Trophoblast cell (in vitro differentiated cells and primary cell): ENCODE measurements around the gene MYL10.

Source experiments
- DNase-seq, 2 donors: peaks; one replicate each; pipeline ENCODE4 v3.0.0-alpha.2; 2016
- H2AFZ ChIP-seq: 2 replicates; pipeline ENCODE4 v1.6.1; 2013; ENCODE audit warnings: low read length, moderate library complexity, mild to moderate bottlenecking; ENCODE audit not compliant: insufficient read depth, poor library complexity
- H2AK5ac ChIP-seq: 2 replicates; pipeline ENCODE4 v1.6.1; 2013; ENCODE audit warnings: mild to moderate bottlenecking, low read length
- H2BK120ac ChIP-seq: 2 replicates; pipeline ENCODE4 v1.6.1; 2013; ENCODE audit warnings: low read length, mild to moderate bottlenecking, moderate library complexity; ENCODE audit not compliant: insufficient read depth, poor library complexity
- H2BK12ac ChIP-seq: 2 replicates; pipeline ENCODE4 v1.6.1; 2013; ENCODE audit warnings: mild to moderate bottlenecking, low read length, moderate library complexity
- H2BK5ac ChIP-seq: 2 replicates; pipeline ENCODE4 v1.6.1; 2013; ENCODE audit warnings: low read length, low read depth, moderate library complexity, mild to moderate bottlenecking; ENCODE audit not compliant: poor library complexity
- H3K14ac ChIP-seq: 2 replicates; pipeline ENCODE4 v1.6.1; 2013; ENCODE audit warnings: mild to moderate bottlenecking, low read length
- H3K18ac ChIP-seq: 2 replicates; pipeline ENCODE4 v1.6.1; 2013; ENCODE audit warnings: mild to moderate bottlenecking, low read length
- H3K23ac ChIP-seq: 2 replicates; pipeline ENCODE4 v1.6.1; 2013; ENCODE audit warnings: low read length
- H3K27ac ChIP-seq: 2 replicates; pipeline ENCODE4 v1.5.1; 2013; ENCODE audit warnings: low read depth, mild to moderate bottlenecking, inconsistent platforms, low read length, moderate library complexity
- H3K27me3 ChIP-seq: 2 replicates; pipeline ENCODE4 v1.6.1; 2013; ENCODE audit warnings: inconsistent platforms, mild to moderate bottlenecking, low read length, moderate library complexity; ENCODE audit not compliant: insufficient read depth
- H3K36me3 ChIP-seq, 2 experiments: 1 replicate in 1 of 2; 2 replicates in 1 of 2; pipeline ENCODE4 v1.6.1; 2013; ENCODE audit warnings: low read length in 2 of 2, mild to moderate bottlenecking in 2 of 2, moderate library complexity in 1 of 2; ENCODE audit not compliant: insufficient read depth in 2 of 2, control insufficient read depth in 1 of 2
- H3K4ac ChIP-seq: 2 replicates; pipeline ENCODE4 v1.6.1; 2013; ENCODE audit warnings: low read depth, mild to moderate bottlenecking, low read length, moderate library complexity
- H3K4me1 ChIP-seq, 2 experiments: 1 replicate in 1 of 2; 2 replicates in 1 of 2; pipeline ENCODE4 v1.6.1; 2013; ENCODE audit warnings: low read length in 2 of 2, mild to moderate bottlenecking in 2 of 2, moderate library complexity in 1 of 2; ENCODE audit not compliant: insufficient read depth in 2 of 2, control insufficient read depth in 1 of 2
- H3K4me2 ChIP-seq: 2 replicates; pipeline ENCODE4 v1.6.1; 2013; ENCODE audit warnings: inconsistent platforms, mild to moderate bottlenecking, low read length, moderate library complexity
- H3K4me3 ChIP-seq: 2 replicates; pipeline ENCODE4 v1.5.1; 2013; ENCODE audit warnings: mild to moderate bottlenecking, low read depth, low read length, inconsistent platforms
- H3K79me1 ChIP-seq: one replicate; pipeline ENCODE4 v1.6.1; 2013; ENCODE audit warnings: low read length
- H3K79me2 ChIP-seq: 2 replicates; pipeline ENCODE4 v1.6.1; 2013; ENCODE audit warnings: low read length, mild to moderate bottlenecking; ENCODE audit not compliant: control insufficient read depth, insufficient read depth, poor library complexity
- H3K9ac ChIP-seq: 2 replicates; pipeline ENCODE4 v1.6.1; 2013; ENCODE audit warnings: mild to moderate bottlenecking, low read length
- H3K9me3 ChIP-seq: 2 replicates; pipeline ENCODE4 v1.6.1; 2013; ENCODE audit warnings: low read depth, mild to moderate bottlenecking, control low read depth, inconsistent platforms, low read length; ENCODE audit not compliant: insufficient read depth
- H4K12ac ChIP-seq: 2 replicates; pipeline ENCODE4 v1.6.1; 2013; ENCODE audit warnings: low read depth, mild to moderate bottlenecking, low read length, moderate library complexity
- H4K8ac ChIP-seq: 2 replicates; pipeline ENCODE4 v1.6.1; 2013; ENCODE audit warnings: low read depth, mild to moderate bottlenecking, low read length, moderate library complexity
- H4K91ac ChIP-seq: one replicate; pipeline ENCODE4 v1.6.1; 2013; ENCODE audit warnings: low read depth, mild to moderate bottlenecking, low read length, moderate library complexity
- WGBS: extraction: QIAGEN DNeasy Blood & Tissue Kit; methylation state at CpG from one replicate; pipeline ENCODE4 v1.1.7; 2013; ENCODE audit warnings: missing lambda C conversion rate; ENCODE audit not compliant: insufficient read length, insufficient coverage; ENCODE audit errors: extremely low coverage; 5-methylcytosine and 5-hydroxymethylcytosine counted together

Gene MYL10

GRCh38 chr7:101622609-101623173, 6.4 kb downstream of the MYL10 start:
- H2BK120ac ChIP-seq = no peak overlapping the region
- peaks cover 15 to 16% of the 10 kb centered on the region in 2 experiments for H3K4me1 ChIP-seq
- WGBS = no CpG with 5 or more reads among the region's 15 CpGs
- H3K9ac ChIP-seq = no peak overlapping the region
- DNase-seq = no peak
- H3K18ac ChIP-seq = no peak overlapping the region
- peak overlapping the region; percentile 14 for H2AK5ac ChIP-seq
- no peaks in the 10 kb centered on the region for H3K79me2 ChIP-seq
- no peak overlapping the region for H3K27ac ChIP-seq
- no peak overlapping the region for H2BK5ac ChIP-seq
- H2AFZ ChIP-seq = no peak overlapping the region
- no peak overlapping the region for H4K91ac ChIP-seq
- no peaks in the 10 kb centered on the region for H3K27me3 ChIP-seq
- no peaks in the 10 kb centered on the region for H3K36me3 ChIP-seq
- H3K9me3 ChIP-seq = no peaks in the 10 kb centered on the region
- H3K4ac ChIP-seq = no peak overlapping the region
- H3K23ac ChIP-seq = no peak overlapping the region
- H3K79me1 ChIP-seq = peaks cover 2% of the 10 kb centered on the region
- H4K8ac ChIP-seq = no peak overlapping the region
- no peak overlapping the region for H3K14ac ChIP-seq
- no peak overlapping the region for H3K4me2 ChIP-seq
- peak overlapping the region; percentile 31 for H3K4me3 ChIP-seq
- no peak overlapping the region for H2BK12ac ChIP-seq
- no peak overlapping the region for H4K12ac ChIP-seq

GRCh38 chr7:101620991-101621390, 8.1 kb downstream of the MYL10 start:
- Histone ChIP-seq H3K18ac (no peak overlapping the region), H3K27me3 (no peaks in the 10 kb centered on the region), H3K9ac (no peak overlapping the region), H3K23ac (no peak overlapping the region), H3K79me2 (no peaks in the 10 kb centered on the region), H3K36me3 (no peaks in the 10 kb centered on the region), H2AFZ (no peak overlapping the region), H2BK5ac (no peak overlapping the region), H2BK120ac (no peak overlapping the region), H2AK5ac (no peak overlapping the region), H3K9me3 (no peaks in the 10 kb centered on the region), H4K8ac (no peak overlapping the region), H3K79me1 (peaks cover 5% of the 10 kb centered on the region), H3K14ac (no peak overlapping the region), H3K27ac (no peak overlapping the region), H2BK12ac (no peak overlapping the region), H4K12ac (no peak overlapping the region), H4K91ac (no peak overlapping the region), H3K4ac (no peak overlapping the region), H3K4me2 (no peak overlapping the region), H3K4me1 (peaks cover 15 to 16% of the 10 kb centered on the region in 2 experiments), H3K4me3 (no peak overlapping the region)
- no CpG with 5 or more reads among the region's 10 CpGs for WGBS
- DNase-seq = no peak

- no peak overlapping the region for H2AK5ac ChIP-seq
- peaks cover 5% of the 10 kb centered on the region for H3K79me1 ChIP-seq
- no peak overlapping the region for H3K27ac ChIP-seq
- no peak overlapping the region for H4K91ac ChIP-seq
- no peak overlapping the region for H3K14ac ChIP-seq
- no peak overlapping the region for H2AFZ ChIP-seq
- H4K12ac ChIP-seq = no peak overlapping the region
- no CpG with 5 or more reads among the region's 4 CpGs for WGBS
- no peak overlapping the region for H3K4me2 ChIP-seq
- H3K27me3 ChIP-seq = no peaks in the 10 kb centered on the region
- H3K23ac ChIP-seq = no peak overlapping the region
- no peak overlapping the region for H3K18ac ChIP-seq
- H3K79me2 ChIP-seq = no peaks in the 10 kb centered on the region
- no peaks in the 10 kb centered on the region for H3K36me3 ChIP-seq
- no peak overlapping the region for H3K4ac ChIP-seq
- H2BK12ac ChIP-seq = no peak overlapping the region
- H3K4me1 ChIP-seq = peaks cover 16% of the 10 kb centered on the region in 2 experiments
- H4K8ac ChIP-seq = no peak overlapping the region
- H3K9ac ChIP-seq = no peak overlapping the region
- DNase-seq = no peak
- H3K9me3 ChIP-seq = no peaks in the 10 kb centered on the region
- no peak overlapping the region for H2BK120ac ChIP-seq
- no peak overlapping the region for H3K4me3 ChIP-seq
- no peak overlapping the region for H2BK5ac ChIP-seq
Observed at GRCh38 chr7:101620395-101620794, 8.7 kb downstream of the MYL10 start.

- no peak overlapping the region for H4K12ac ChIP-seq
- H4K8ac ChIP-seq = peak overlapping the region; percentile 16
- no peak overlapping the region for H3K4ac ChIP-seq
- H2BK12ac ChIP-seq = peak overlapping the region; percentile 20
- H3K9ac ChIP-seq = no peak overlapping the region
- H3K79me1 ChIP-seq = peaks cover 14% of the 10 kb centered on the region
- H3K4me2 ChIP-seq = no peak overlapping the region
- H3K23ac ChIP-seq = no peak overlapping the region
- H2BK5ac ChIP-seq = no peak overlapping the region
- H3K27ac ChIP-seq = no peak overlapping the region
- peak in 1 of 2 donors; percentile 38 for DNase-seq
- no peak overlapping the region for H4K91ac ChIP-seq
- no peaks in the 10 kb centered on the region for H3K27me3 ChIP-seq
- H3K4me3 ChIP-seq = no peak overlapping the region
- no peaks in the 10 kb centered on the region for H3K79me2 ChIP-seq
- H3K18ac ChIP-seq = peak overlapping the region; percentile 11
- no CpG with 5 or more reads among the region's 8 CpGs for WGBS
- H2AK5ac ChIP-seq = no peak overlapping the region
- H3K4me1 ChIP-seq = peaks cover 20 to 21% of the 10 kb centered on the region in 2 experiments
- no peaks in the 10 kb centered on the region for H3K36me3 ChIP-seq
- no peak overlapping the region for H3K14ac ChIP-seq
- no peak overlapping the region for H2BK120ac ChIP-seq
- no peak overlapping the region for H2AFZ ChIP-seq
- no peaks in the 10 kb centered on the region for H3K9me3 ChIP-seq
Observed at GRCh38 chr7:101618916-101619315, 10.2 kb downstream of the MYL10 start.
